ENCODE measurements around the gene MICAL3.

GRCh38 chr22:17949642-17950473 is 74.5 kb downstream of the MICAL3 start:
- no peak for TF ChIP-seq CTCF (IDR thresholded peaks at IDR 0.05 in 2 of 3, conservative IDR thresholded peaks at IDR 0.05 in 1 of 3; ENCODE audit: insufficient read depth in 2 of 3, low read depth in 1 of 3, low read length in 3 of 3)
- TF ChIP-seq TCF7L2 (IDR thresholded peaks at IDR 0.05; ENCODE audit: low read depth, low read length) = no peak
- TF ChIP-seq, protein P1, sequence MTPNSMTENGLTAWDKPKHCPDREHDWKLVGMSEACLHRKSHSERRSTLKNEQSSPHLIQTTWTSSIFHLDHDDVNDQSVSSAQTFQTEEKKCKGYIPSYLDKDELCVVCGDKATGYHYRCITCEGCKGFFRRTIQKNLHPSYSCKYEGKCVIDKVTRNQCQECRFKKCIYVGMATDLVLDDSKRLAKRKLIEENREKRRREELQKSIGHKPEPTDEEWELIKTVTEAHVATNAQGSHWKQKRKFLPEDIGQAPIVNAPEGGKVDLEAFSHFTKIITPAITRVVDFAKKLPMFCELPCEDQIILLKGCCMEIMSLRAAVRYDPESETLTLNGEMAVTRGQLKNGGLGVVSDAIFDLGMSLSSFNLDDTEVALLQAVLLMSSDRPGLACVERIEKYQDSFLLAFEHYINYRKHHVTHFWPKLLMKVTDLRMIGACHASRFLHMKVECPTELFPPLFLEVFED (CRISPR knock-in tag; conservative IDR thresholded peaks at IDR 0.05) = no peak

All from K562 (cell line).